HG02870 (cell line): ENCODE results near the gene TENT4B.
A peak's percentile ranks its signal among the peaks of the same experiment; 100 is the strongest.

Experiments used
- ATAC-seq: cut with Tn5 transposase; IDR thresholded peaks from one replicate; pipeline ENCODE4 v1.9.1; 2021; ENCODE audit warnings: mild to moderate bottlenecking, moderate library complexity; ENCODE audit not compliant: unreplicated experiment

TENT4B gene

DNA sequence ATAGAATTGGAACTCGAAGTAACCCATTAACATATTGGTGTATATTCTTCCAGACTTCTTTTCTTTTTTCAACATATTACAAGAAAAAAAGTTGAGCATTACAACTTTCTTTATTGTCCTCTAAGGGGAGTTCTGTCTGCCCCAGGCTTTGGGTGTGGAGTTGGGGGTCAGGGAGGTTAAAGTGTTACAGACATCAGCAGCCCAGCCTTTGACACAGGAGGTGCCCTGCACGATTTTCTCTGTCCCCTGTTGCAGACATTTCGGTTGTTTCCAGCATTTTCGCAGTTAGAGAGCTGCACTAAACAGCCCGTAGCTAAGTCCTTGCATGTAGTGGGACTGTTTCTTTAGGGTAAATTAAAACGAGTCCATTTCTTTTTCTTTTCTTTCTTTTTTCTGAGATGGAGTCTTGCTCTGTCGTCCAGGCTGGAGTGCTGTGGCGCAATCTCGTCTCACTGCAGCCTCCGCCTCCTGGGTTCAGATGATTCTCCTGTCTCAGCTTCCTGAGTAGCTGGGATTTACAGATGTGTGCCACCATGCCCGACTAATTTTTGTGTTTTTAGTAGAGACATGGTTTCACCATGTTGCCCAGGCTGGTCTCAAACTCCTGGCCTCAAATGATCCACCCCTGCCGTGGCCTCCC, 99.9 kb downstream of the TENT4B start:
- no peak for ATAC-seq

DNA sequence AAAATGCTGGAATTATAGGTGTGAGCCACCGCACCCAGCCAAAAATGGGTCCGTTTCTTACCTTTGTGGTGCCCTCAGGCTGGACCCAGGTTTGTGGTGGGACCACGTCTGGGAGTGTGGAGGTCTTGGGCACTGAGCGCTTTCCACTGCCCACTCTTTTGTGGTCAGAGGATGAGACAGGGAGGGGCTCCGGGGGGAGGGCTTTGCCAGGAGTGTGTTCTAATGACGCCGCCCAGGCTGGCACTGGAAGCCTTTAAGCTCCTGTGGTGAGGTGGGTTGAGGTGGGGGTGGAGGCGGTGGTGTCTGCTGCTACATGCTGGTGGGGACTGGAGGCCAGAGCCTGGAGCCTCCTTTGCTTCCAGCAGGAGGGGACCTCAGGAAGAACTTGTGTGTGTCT, 100.4 kb downstream of the TENT4B start:
- ATAC-seq: no peak

DNA sequence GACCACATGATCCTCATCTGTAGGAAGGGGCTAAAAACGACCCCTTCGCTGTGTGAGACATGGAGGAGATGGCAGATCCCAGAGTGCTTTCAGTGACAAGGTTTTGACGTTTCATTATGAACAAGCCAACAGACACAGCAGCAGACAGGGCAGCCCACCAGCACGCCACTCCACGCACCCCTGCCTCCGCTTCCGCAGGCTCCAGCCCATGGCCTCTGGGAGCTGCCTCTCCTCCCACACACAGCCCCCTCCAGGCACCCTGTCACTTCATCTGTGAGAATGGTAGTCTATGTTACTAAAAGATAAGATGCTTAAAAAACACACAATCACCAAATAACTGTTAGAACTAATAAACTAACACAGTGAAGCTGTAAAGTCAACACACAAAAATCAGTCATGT, 101.0 kb downstream of the TENT4B start:
- no peak for ATAC-seq

DNA sequence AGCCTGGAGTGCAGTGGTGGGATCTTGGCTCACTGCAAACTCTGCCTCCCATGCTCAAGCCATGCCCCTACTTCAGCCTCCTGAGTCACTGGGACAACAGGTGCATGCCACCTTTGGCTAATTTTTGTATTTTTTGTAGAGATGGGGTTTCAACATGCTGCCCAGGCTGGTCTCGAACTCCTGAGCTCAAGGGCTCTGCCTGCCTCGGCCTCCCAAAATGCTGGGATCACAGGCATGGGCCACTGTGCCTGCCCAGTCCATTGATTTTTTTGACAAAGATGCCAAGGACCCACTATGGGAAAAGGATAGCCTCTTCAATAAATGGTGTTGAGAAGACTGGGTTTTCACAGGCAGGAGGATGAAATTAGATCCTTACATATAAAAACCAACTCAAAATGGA, 102.4 kb downstream of the TENT4B start:
- ATAC-seq: no peak

DNA sequence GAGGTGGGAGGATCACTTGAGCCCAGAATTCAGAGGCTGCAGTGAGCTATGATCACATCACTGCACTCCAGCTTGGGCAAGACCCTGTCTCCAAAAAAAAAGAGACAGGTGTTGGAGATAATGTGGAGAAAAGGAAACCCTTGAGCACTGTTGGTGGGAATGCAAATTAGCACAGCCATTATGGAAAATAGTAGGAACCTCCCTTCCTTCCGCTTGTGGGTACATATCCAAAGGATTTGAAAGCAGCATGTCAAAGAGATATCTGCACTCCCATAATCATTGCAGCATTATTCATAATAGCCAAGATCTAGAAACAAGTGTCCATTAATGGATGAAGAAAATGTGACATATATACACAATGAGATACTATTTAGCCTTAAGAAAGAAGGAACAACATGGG, 103.5 kb downstream of the TENT4B start:
- no peak for ATAC-seq

DNA sequence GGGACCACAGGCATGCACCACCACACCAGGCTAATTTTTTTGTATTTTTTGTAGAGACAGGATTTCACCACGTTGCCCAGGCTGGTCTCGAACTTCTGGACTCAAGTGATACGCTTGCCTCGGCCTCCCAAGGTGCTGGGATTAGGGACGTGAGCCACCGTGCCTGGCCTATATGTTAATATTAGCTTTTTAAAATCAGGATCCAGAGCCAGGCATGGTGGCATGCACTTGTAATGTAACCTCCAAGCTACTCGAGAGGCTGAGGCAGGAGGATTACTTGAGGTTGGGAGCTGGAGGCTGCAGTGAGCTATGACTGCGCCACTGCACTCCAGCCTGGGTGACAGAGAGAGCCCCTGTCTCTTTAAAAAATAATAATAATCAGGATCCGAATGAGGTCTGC, 104.8 kb downstream of the TENT4B start:
- no peak for ATAC-seq

DNA sequence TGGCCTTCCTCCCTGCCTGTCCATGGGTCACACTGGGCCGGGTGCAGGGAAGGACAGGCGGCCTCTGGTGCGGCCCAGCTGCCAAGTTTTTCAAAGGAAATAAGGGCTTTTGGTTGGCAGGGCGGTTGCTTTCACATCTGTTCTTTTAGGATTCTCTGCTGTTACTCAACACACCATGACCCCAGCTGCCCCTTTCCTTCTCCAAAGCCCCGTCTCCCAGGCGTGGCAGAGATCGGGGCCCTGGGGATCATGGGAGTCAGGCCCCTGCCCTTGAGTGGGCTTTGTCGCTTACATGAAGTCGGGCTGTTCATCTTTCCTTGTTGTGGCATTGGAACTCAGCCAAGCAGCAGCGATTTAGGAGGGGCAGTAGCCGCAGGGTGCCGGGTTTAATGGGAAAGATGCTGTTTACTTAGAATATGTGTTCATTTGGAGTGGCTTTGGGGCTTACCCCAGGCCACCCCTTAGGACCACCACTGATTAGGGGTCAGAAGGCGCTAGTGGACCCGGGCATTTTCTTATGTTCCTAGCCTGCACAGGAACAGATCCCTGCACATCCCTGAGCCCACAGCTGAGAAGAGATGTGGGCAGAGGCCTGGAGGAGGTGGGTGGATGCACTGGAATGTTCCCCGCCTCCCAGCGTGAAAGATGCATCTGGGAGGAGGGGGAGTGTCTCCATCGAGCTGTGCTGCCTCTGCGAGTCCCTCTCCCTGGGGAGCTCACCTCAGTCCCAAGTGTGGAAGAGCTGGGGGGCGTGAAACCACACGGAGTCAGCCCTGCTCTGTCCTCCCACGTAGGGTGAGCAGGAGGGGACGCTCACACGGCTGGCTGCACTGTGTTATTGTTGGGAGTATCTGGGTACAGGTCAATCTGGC, 106.5 kb downstream of the TENT4B start:
- ATAC-seq: no peak

DNA sequence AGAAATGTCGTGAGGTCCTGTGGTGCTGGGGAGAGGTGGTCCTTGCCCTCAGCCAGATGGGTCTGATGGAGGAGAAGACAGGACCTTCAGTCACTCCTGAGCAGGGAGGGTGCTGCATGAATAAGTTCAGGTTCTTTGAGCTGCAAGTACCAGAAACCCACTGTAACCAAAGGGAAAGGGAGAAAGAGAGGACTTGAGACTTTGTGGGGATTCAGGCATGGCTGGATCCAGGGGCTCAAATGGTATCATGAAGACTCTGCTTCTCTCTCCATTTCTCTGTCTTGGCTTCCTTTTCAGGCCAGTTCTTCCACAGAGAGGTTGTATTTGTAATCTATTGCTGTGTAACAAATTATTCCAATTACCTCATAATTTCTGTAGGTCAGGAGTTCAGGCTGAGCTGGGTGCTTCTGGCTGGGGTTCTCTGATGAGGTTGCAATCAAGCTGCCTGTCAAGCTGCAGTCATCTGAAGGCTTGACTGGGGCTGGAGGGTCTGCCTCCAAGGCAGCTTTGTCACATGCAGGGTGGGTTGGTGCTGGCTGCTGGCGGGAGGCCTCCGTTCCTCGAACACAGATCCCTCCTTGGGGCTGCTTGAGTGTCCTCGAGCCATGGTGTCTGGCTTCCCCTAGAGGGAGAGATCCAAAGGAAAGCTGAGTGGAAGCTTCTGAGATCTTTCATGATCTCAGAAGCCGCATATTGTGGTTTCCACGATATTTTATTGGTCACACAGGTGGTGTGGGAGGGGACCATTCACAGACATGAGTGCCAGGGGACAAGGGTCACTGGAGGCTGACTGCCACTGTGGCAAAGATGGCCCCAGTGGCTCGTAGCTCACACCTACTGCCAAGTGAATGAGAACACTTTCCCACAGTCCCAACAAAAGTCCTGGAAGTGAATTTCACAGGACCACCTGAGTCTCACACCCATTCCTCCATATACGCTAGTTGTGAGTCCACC, 107.4 kb downstream of the TENT4B start:
- ATAC-seq: no peak

DNA sequence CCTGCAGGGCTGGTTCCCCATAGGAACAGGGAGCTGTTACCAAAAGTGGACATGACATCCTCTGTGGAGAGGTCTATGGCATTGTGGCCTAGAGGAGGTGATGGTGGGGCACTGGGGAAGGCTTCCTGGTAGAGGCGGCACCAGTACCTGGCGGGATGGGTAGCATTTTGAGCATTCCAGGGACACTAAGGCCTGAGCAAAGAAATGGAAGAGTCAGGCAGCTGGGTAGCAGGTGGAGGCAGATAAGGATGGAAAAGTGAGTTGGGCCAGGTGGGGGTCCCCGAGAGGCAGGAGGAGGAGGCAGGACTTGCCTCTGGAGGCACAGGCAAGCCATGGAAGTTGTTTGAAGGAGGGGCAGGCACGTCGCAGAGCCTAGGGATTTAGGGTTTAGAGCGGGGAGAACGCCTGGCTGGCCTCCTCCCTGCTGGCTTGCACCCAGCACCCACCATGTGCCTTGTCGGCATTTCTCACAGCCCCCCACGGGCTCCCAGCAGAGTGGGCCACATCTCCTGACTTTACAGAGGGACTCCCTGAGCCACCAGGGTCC, 108.1 kb downstream of the TENT4B start:
- ATAC-seq: no peak

DNA sequence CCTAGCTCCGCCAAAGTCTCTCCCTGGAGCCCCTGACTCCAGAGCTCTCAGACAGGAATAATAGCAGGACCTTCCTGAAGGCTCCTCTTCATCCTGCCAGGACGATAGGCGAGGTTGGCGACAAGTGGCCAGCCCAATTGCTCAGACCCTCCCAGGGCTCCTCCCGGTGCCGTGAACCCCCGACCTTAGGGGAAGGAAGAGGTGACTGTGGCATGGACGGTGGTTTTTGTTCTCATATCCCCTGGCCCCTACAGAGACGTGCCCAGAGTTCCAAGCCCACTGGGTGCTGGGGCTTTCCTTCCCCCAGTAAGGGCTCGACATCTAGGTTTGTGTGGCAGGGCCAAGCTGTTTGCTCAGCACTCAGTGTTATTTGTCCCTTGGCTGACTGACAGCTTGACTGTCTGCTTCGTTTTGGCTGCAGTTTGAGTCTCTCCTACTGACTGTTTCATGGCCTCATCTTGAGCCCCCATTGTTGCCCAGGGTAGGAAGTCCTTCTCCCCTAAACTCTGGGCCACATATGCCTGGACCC, 108.7 kb downstream of the TENT4B start:
- no peak for ATAC-seq

DNA sequence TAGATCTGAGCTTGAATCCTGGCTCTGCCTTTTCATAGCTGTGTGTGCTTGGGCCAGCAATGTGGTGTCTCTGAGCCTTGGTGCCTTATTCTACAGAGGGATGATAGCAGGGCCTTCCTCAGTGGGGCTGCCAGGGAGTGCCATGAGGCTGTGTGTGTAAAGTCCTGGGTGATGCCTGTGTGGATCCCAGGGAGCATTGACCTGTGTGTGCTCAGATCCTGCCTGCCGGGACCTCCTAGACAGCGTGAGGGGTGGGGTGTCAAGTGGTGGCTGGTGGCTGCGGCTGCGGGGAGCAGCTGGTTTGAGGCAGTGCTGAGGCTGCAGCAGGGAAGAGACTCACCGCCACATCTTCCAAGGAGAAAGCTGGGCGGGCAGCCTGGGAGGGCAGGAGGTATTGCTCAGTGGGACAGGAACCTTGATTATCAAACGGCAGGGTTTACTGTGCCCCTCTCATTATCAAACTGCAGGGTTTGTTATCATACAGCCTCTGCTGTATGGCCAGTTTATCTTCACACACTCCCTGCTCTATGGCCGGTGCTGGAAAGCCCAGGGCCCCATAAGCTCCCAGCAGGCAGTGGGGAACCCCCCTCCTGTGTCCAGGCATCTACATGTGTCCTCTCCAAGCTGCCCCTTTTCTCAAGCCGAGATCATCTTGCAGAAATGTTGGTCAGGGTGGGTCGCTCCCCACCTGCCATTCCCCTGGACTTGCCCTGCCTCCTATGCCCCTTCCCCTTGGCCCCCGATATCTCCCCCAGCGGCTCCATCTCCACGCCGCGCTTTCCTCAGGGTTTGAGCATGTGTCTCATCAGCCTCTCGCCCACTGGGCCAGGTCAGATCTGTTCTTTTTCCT, 110.2 kb downstream of the TENT4B start:
- ATAC-seq: no peak

DNA sequence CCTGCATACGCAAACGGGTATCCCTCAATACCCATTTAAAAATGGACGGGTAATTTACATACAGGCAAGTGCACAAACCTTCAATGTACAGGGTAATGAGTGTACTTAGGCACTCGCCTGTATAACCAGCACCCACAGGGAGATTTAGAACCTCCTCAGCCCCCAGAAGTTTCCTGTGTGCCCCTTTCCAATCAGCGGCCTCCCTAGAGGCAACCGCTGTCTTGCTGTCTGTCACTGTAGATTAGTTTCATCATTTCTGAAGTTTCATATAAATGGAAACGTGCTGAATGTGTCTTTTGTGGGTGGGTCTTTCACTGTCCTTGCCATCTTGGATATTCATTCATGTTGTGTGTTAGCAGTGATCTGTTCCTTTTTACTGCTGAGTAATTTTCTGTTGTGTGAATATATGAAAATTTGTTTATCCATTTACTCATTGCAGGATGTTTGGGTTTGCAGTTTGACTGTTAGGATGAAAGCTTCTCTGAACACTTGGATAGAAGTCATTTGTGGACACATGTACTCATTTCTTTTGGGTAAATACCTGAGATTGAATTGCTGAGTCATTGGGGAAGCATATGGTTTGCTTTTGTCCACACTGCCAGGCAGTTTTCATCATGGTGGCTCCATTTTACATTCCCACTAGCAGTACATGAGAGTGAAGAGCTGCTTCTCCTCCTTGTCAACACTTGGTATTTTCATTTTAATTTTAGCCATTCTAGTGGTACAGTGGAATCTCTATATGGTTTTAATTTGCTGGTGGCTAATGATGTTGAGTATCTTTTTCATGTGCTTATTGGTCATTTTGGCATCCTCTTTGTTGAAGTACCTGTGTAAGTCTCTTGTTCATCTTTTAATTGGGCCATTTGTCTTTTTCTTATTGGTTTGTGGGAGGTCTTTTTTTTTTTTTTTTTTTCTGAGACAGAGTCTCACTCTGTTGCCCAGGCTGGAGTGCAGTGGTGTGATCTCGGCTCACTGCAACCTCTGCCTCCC, 111.1 kb downstream of the TENT4B start:
- peak; percentile 51 for ATAC-seq

DNA sequence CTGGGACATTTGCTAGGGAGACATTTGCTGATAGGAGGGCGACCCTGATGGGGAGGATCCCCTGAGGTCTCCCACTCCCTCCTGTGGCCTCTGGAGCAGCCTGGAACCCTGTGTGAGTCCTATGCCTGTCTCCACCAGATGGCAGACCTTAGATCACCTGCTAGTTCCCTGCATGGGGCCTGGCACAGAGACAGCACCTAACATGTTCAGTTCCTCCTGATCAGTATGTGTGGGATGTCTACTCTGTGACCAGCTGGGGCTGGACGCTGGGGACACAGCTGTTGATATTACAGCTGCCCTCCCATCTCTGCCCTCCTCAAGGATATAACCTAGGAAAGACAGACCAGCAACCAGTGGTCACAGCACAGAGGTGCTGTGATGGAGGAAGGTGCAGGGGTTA, 112.2 kb downstream of the TENT4B start:
- no peak for ATAC-seq

DNA sequence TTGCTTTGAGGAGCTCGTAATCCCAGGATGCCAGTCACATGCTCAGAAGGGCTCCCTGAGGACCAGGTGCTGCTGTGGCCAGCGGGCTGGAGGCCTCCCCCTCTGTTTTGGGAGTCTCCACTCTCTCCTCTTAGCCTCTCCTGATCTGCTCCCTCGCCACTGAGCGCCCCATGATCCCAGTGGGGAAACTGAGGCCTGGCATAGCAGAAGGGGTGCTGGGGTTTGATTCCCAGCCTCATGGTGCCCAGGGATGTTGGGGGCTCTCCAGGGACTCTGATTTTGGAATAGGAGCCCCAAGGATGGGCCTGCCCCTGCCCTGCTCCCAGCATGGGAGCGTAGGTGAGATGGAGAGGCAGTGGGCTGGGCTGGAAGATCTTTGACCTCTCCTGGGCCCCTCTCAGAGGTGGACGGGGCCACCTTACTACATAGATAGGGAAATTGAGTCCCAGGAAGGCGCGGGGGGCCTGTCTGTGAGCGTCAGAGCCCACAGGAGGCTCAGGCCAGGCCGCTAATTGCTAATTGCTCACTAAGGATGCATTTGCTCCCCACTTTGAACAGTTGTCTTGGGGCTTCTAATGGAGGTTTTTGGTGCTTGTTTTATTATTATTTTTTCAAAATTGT, 112.7 kb downstream of the TENT4B start:
- no peak for ATAC-seq

DNA sequence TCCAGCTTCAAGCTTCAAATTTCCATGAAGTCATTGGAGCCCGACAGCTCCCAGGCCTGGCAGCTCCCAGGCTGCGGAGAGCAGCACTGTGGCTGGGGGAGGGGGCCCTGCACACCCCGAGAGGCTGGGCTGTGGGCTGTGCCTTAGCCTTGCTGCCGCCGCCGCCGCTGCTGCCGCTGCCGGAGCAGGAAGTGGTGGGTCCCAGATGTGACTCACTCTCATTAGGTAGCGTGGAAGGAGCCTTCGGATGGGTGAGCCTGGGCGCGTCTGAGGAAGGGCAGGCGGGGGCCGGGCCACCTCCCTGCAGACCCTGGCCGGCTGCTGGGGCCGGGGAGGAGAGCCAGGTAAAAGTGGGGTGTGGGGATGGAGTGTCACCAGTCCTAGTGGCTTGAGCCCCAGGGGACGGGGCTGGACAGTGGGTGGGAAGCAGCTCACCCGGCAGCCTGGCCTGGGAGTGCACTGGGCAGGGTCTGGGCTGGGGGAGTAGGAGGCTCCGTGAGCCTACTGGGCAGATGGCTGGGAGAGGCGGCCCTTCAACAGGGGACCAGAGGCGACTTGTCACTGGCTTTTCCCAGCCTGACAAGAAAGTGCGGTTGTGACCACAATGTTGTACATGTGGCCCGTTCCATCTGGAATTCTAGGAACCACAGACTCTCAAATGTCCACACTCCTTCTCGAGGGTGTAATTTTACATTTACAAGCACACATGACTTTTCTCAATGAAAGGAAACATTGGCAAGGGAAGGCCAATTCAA, 113.4 kb downstream of the TENT4B start, which contains the start of gene ADCY7:
TSS of gene ADCY7 (plus strand) at position 215 of the 755 bp plus-strand sequence. CDS start 21,629 bp downstream, outside the sequence.
- peak; percentile 70 for ATAC-seq

DNA sequence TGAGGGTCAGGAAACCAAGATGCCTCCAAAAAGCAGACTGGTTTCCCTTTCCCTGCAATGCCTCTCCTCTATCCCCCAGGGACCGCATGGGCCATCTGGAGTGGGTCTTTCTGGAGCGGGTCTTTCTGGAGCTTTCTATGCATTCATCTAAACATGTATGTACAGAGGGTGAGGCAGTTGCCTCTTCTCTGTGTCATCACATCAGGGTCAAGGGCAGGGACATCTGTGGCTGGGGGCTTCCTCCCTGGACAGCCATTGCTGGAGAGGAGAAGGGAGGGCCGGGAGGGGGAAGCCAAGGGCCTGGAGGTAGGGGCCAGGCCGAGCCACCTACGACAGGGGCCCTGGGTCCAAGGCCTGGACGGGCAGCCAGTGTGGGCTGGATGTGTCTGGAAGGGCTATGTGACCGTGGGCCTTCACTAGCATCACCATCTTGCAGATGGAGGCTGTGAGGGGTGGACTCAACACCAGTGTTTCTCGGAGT, 114.1 kb downstream of the TENT4B start:
- no peak for ATAC-seq

DNA sequence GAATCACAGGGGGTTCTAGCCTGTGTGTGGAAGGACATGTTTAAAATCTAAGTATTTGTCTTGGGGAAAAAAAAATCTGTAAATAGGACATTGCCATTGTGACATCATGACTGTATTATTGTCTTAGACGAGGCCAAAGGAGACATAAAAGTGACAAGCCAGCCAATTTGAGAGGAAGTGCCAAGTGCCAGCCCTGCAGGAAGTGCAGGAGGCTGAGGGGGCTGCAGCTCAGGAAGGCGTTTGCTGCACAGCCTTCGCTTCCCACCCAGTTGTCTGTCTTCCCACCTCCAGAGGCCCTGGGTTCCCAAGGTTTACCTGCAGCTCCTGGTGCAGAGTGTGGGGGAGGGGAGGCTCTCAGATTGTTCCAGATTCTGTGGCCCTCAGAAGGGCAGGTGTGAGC, 114.5 kb downstream of the TENT4B start:
- no peak for ATAC-seq
